Posterior cingulate gyrus (tissue), 11 donors: ENCODE data around the gene FPR3.
"Not testable (repeated sequence)": the region's sequence is repeated elsewhere in the genome, so short reads cannot be mapped to it uniquely, and the experiment has no call there.

Experiments
- DNase-seq, 10 donors: peaks; one replicate each; pipeline versions ENCODE4 v3.0.0 to v3.0.0-alpha.2; 2020 to 2021; ENCODE audit warnings: mixed read lengths in 3 of 10
- intact Hi-C: fragments of 100-400 bp; cut with DNase I; formaldehyde crosslinking; loops from one replicate; pipeline ENCODE4 v1.15.1; 2023

The FPR3 gene, protein sequence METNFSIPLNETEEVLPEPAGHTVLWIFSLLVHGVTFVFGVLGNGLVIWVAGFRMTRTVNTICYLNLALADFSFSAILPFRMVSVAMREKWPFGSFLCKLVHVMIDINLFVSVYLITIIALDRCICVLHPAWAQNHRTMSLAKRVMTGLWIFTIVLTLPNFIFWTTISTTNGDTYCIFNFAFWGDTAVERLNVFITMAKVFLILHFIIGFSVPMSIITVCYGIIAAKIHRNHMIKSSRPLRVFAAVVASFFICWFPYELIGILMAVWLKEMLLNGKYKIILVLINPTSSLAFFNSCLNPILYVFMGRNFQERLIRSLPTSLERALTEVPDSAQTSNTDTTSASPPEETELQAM

DNA sequence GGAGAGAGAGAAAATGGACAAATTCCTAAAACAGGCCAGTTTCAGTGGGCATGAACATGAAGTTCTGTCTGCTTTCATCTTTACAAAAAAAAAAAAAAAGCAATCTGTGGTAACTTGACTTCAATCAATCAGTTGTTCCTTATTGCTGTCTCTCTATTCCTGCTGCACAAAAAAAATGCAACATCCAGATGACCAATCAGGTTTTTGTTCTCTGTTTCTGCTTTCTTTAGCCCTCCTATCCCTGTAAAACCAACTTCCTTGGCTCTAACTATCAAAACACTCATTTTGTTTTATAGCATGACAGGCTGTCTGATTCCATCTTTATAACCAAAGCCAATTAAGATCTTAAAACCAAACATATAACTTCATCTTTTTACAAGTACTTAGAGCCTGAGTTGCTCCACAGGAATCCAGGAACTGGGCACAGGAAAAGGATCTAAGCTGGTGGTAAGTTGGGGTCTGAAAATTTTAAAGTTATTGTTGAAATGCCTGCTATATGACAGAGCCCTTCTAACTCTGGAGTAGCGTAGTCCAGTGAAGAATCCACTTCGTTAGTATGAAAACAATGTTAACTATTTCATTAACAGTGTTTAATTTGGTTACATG is at the start of gene FPR3:
Gene FPR3, plus strand, starts transcription at position 273 of the 606 bp plus-strand sequence. CDS start 28,592 bp downstream, outside the sequence.
- no peak for DNase-seq
- intact Hi-C loops, result no loop called here

DNA sequence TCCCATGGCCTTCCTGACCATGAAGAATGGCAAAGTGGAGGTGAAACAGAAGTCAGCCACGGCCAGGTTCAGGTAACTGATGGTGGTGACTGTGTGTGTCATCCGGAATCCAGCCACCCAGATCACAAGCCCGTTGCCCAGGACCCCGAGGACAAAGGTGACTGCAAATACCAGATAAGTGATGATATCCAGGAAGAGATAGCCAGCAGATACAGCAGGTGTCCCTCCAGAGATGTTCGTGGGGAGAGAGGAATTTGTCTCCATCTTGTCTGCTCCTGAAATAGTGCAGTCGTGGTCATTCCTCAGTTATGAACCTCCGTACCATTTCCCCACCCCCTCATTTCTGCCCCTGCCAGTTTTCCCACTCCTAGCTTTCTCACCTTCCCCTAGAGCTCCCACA is 48.2 kb upstream of the FPR3 start:
- DNase-seq, result no peak

DNA sequence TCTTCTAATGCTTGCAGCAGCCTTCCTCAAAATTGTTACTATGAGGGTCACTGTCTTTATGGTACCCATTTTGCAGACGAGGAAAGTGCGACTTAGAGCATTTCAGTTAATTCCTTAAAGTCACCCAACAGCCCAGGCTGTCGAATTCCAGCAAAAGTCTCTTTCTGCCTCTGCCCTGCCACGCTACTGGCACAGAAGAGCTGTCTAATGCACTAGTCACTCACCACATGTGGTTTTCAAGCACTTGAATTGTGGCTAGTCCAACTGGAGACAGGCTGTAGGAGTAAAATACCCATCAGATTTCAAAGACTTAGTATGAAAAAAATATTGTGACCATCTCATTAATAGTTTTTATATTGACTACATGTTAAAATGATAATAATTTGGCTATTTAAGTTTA is 45.0 kb upstream of the FPR3 start:
- no peak for DNase-seq
- intact Hi-C loops, result no loop called here

More for the DNA sequence above, 48.2 kb upstream of the FPR3 start:
- intact Hi-C loops, result no loop called here

DNA sequence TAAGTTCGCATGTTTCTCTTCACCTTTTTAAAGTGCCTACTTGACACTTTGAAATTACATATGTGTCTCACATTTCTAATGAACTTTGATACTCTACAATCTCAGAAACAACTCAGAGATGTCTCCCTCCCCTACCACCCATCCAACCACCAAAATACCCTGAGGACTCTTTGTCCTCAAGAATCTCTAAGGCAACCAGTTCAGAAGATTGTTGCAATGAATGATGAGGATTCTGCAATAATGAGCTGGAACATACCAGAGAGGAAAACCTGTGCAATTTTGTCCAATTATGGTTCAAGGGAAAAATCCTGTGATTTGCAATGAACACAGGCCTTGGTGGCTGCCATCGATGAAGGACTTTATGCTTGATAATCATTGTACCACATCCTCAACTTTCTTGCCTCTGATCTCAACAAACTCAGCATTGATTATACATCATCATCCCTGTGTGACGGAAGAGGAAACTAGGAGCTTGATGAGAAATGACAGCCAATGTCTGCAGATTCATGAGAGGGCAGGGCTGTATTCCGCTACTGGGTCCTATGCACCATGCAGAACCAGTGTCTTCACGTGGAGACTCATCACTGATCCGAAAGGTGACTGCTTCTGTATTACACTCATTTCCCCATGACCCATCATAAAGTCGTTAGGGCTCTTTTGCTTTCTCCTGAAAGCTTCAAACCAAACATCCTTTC is 44.4 kb upstream of the FPR3 start:
- no peak for DNase-seq
- intact Hi-C loops, result no loop called here

DNA sequence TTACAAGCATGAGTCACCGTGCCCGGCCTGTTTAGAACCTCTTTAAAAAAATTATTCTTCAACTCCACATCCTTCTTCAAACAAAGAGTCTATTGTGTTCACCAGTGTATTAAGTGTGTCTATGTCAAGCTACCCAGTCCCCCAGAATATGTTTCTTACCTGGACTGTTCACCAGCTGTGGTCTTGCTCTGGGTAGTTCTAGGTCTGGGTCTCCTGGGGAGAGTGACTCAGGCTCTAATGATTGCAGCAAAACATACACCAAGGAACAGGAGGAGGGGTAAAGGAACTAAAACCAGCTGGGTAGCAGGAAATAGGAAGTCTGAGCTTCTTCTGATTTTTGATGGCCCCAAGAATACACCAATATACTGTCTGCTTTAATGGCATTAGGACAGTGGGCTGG is 43.3 kb upstream of the FPR3 start, which contains the start of gene FPR1:
Gene FPR1, minus strand, starts transcription at position 224 of the 400 bp plus-strand sequence. CDS start 4,884 bp downstream, outside the sequence.
- intact Hi-C loops, result no loop called here
- no peak for DNase-seq

DNA sequence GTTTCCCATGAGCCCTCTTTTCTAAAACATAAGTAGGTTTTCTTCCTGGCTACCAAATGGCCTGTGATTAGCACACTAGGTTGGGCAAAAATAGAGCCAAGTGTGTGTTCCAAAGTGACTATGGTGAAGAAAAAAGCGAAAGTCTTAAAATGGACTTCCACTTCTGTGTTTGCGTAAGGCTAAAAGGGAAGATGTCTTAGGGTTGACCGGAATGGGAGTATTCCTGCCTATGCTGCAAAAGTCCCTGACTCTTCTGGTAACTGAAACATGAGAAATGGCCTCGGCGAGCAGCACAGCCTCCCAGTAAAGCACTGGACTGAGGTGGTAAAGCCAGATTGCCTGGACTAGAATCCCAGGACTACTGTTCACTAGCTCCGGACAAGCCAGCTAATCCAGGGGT is 40.8 kb upstream of the FPR3 start:
- DNase-seq, result no peak
- intact Hi-C loops, result no loop called here

DNA sequence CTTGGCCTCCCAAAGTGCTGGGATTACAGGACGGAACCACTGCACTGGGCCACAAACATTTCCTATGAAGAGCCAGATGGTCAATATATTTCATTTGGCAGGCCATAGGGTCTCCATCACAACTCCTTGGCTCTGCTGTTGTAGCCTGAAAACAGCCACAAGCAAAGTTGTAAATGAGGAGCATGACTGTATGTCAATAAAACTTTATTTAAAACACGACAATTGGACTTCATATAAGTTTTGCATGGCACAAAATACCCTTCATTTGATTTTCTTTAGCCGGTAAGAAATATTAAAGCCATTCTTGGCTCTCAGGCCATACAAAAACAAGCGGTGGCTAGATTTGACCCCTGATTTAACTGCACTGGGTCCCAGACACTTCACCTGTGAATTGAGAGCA is 40.2 kb upstream of the FPR3 start:
- no peak for DNase-seq
- intact Hi-C loops, result no loop called here

DNA sequence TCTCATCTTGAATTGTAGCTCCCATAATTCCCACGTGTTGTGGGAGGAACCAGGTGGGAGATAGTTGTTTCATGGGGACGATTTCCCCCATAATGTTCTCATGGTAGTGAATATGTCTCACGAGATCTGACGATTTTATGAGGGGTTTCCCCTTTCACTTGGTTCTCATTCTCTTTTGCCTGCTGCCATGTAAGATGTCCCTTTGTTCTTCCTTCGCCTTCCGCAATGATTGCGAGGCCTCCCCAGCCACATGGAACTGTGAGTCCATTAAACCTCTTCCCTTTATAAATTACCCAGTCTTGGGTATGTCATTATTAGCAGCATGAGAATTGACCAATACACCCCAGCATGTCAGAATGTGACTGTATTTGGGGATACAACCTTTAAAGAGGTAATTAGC is 39.4 kb upstream of the FPR3 start:
- intact Hi-C loops, result no loop called here
- no peak for DNase-seq

DNA sequence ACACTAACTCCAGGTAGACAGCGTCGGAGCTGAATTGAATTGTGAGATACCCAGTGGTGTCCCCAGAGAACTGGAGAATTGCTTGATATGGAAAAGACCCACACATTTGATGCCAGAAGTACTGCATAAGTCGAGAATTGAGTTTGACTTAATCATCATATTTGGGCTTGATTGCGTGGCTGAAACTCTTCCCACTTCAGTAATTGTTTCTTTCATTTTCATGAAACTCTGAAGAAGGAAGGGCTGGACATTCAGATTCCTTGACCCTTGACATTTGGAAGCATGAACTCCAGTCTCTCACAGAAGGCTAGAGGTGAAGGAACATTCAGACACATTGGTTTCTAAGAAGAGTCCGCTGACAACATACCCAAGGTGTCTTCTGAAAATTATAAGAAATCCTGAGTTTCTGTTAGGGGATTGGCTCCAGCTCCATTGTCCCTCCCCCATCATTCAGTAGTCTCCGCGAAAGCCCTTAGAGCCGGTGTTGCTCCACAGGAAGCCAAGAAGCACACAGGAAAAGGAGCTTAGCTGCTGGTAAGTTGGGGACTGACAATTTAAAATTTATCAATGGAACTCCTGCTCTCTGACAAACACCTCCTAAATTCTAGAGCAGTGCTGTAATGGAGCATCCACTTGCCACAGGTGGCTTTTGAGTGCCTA is 34.1 kb upstream of the FPR3 start, which contains the start of gene FPR2:
Gene FPR2, plus strand, starts transcription at position 484 of the 660 bp plus-strand sequence. CDS start 7,479 bp downstream, outside the sequence.
- intact Hi-C loops, result no loop called here
- DNase-seq, result no peak

DNA sequence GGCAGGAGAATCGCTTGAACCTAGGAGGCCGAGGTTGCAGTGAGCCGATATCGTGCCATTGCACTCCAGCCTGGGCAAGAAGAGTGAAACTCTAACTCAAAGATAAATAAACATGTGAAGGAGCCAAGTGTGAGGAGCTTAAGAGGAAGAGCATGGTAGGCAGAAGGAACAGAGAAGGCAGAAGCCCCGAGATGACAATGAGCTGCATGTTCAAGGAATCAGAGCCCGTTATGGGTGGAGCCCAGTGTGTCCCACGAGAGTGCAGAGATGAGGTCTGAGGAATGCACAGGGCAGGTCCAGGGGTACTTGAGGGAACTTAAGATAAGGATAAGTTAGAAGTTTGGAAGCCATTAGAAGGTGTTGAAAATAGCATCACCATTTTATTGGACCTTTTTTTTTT is 33.3 kb upstream of the FPR3 start:
- intact Hi-C loops, result no loop called here
- no peak for DNase-seq

DNA sequence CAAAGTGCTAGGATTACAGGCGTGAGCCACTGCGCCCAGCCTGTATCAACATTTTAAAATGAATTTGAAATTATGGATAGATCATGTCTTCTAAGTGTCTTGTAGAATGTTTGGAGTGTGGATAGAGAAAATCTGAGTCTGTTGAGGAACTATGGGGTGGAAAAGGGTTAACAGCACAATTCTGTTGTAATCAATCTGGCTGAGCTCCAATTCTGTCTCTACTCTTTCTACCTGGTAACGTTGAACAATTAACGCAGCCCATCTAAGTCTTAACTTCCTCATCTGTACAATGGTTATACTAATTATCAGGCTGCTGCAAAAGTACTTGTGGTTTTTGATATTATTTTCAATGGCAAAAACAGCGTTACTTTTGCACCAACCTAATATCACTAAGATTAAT is 29.9 kb upstream of the FPR3 start:
- intact Hi-C loops, result no loop called here
- no peak for DNase-seq

DNA sequence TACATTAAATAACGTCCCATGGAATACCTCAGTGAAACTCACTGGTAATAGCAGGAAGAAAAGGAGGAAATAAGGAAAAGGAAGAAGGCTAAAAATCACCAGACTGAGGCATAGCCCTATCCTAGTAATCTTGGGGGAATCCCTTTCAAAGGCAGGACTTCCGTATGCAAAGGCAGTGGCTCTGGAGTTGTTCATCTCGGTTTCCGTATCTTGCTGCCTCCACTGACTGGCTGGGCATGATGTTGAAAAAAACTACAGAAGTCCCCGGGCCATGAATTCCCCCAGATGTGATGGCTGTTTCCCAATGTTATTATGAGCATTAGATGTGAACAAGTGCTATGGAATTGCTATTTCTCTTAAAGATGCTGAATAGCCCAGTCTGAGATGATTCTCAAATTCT is 28.5 kb upstream of the FPR3 start:
- DNase-seq, result no peak
- intact Hi-C loops, result no loop called here

DNA sequence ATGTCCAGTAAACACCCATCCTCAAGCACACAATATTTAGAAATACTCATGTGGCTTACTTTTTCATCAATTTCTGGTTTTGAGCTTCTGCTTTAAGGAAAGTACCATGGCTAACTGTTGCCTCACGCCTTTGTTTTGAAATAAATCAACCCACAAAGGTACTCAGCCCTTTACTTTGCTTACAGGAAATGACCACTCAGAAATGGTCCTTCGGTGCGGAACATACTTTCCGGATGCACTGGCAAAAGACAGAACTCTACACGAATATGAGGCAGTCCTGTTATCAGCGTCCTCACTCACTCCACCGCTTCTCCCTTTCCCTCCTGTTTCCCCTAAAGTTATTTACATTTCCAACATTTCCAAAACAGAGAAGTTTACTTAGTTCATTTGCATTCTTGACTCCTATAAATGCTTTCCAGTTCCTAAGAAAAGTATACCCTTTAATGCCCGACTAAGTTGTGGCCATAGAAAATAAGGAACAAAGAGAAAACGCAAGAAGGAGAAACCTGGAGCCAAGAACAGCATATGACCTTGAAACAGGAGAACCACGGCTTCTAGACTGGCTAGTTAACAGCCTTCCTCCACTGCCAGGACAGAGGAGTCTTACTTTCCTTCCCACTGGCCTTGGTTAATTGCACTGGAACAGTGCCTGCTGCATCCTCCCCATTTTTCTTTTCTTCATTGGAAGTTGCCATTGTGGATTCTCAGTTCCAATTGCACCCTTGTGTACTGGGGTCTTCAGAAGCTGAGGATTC is 23.4 kb upstream of the FPR3 start:
- no peak for DNase-seq
- intact Hi-C loops, result no loop called here

DNA sequence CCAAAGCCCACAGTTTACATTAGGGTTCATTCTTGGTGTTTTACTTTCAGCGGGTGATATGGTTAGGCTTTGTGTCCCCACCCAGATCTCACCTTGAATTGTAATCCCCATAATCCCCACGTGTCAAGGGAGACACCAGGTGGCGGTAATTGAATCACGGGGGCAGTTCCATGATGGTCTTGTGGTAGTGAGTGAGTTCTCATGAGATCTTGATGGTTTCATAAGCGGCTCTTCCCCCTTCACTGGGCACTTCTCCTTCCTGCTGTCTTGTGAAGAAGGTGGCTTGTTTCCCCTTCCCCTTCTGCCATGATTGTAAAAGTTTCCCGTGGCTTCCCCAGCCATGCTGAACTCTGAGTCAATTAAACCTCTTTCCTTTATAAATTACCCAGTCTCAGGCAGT is 22.0 kb upstream of the FPR3 start:
- intact Hi-C loops, result no loop called here
- no peak for DNase-seq

DNA sequence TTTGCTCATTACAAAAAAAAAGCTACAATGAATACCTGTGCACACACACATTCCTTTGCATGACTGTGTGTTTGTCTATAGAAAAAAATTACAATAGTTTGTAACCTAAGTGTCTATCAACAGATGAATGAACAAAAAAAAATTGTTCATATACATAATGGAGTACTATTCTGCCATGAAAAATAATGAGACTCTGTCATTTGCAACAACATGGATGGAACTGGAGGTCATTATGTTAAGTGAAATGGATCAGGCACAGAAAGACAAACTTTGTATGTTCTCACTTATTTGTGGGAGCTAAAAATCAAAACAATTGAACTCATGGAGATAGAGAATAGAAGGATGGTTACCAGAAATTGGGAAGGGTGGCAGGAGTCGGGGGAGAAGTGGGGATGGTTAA is 18.4 kb upstream of the FPR3 start:
- intact Hi-C loops, result loop anchor here (2.0 to 5.0 kb wide), 2 partner anchors 120 to 304 kb away; no protein-coding TSS in a partner anchor
- not testable (repeated sequence) for DNase-seq

DNA sequence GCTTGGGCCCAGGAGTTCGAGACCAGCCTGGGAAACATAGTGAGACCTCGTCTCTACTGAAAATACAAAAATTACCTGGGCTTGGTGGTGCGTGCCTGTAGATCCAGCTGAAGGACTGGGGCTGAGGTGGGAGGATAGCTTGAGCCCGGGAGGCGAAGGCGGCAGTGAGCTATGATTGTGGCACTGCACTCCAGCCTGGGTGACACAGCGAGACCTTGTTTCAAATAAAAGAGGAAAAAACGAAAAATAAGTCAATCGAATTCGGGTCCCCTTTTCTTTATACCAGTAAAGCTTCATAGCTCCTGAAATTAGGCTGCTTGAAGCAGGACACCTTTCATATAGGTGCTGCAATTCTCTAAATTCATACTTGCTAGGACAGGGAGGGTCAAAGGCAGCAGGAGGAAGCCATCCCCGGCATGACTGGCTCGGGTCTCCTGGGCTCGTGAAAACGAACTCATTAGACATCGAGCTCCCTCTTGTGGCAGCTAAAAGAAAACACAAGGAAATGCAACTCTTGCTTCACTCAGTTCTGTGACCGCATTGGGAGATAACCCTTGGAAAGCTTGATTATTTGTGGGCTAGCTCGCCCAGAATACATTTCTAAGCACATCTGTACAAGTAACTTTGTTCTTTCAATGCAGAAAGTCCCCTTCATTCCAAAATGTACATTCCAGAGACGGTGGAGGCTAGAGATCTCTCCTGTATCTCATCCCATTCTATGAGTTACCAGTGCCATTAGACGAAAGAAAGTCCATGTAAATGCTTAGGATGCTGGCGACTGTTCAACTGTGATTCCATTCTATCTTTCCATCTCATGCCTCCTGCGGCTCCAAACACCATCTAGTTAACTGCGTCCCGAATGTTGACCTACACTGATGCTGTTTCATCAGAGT is 17.1 kb upstream of the FPR3 start:
- intact Hi-C loops, result loop anchor here (2.0 to 5.0 kb wide), 2 partner anchors 121 to 306 kb away; no protein-coding TSS in a partner anchor
- peak in 8 of 10 donors; percentile 32 to 91 (median 56) for DNase-seq

DNA sequence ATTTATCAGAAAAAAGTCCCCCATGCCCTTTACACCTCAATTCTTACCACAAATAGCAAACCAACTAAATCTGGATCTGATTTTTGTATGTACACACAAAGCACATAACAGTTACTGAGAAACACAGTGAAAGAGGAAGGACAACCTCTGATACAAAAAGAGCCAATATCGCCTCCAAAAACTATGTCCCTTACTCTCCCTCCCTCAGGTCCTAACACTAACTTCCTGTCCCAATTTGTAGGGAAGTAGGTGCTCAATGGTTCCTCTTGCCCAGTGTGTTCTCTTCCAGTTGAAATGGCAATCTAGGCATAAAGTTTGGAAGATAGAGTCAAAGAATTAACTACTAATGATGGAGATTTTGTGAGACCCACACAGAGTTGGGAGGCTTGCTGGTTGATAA is 15.8 kb upstream of the FPR3 start:
- intact Hi-C loops, result loop anchor here (5.0 kb wide), 1 partner anchor 307 kb away; no protein-coding TSS in a partner anchor
- no peak for DNase-seq

DNA sequence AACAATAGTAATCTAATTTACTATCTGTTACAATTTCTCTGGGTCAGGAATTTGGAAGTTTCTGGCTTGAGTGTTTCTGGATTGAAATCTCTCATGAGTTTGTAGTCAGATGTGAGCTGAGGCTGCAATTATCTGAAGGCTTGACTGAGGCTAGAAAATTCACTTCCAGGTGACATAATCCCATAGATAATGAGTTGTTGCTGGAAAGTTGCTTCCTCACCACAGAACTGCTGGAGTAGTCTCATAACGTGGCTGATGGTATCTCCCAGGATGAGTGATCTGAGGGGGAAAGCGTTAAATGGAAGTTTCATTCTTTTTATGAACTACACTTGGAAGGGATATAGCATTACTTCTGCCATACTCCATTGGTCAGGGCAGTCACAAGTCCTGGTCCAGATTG is 15.3 kb upstream of the FPR3 start:
- DNase-seq, result no peak
- intact Hi-C loops, result loop anchor here (5.0 kb wide), 1 partner anchor 307 kb away; no protein-coding TSS in a partner anchor

DNA sequence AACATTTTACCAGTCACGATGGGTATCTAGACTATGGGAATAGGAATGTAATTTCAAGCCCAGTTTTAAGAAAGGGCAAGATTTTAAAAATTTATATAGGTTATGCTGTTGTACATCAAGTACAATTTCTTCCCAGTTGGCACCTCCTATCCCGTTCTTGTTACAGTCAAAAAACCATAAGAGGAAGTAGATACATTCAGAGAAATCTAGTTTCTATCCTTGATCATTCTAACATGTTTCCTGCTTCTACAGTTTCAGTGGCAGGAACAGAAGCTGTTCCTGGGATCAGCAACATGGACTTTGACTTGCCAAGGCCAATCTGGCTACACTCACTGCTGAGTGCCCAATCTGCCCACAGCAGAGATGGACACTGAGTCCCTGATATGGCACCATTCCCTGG is 14.7 kb upstream of the FPR3 start:
- DNase-seq, result no peak
- intact Hi-C loops, result no loop called here
